MM.1S (cell line): ENCODE measurements around the gene DRD3.

Source experiments
- DNase-seq: peaks from one replicate; pipeline ENCODE4 v3.0.0-alpha.2; 2015
- H2AFZ ChIP-seq: fragments of 300-600 bp; sonication (generic); 2 replicates; pipeline ENCODE4 v1.6.0; 2016; ENCODE audit warnings: antibody characterized with exemption, low read length
- H3F3A ChIP-seq: fragments of 300-600 bp; sonication (generic); 2 replicates; pipeline ENCODE4 v1.6.1; 2016; ENCODE audit warnings: mild to moderate bottlenecking, antibody characterized with exemption, low read length, moderate library complexity, mixed read lengths; ENCODE audit not compliant: insufficient read depth
- H3K27ac ChIP-seq: fragments of 300-600 bp; sonication (generic); 2 replicates; pipeline ENCODE4 v1.5.1; 2016; ENCODE audit warnings: mild to moderate bottlenecking, low read length
- H3K27me3 ChIP-seq: fragments of 300-600 bp; sonication (generic); replicated peaks from 2 replicates; pipeline ENCODE4 v1.6.0; 2016; ENCODE audit warnings: low read length; ENCODE audit not compliant: insufficient read depth
- H3K36me3 ChIP-seq: fragments of 300-600 bp; sonication (generic); replicated peaks from 2 replicates; pipeline ENCODE4 v1.6.1; 2016; ENCODE audit warnings: mild to moderate bottlenecking, low read length, mixed read lengths; ENCODE audit not compliant: insufficient read depth
- H3K4me1 ChIP-seq: fragments of 300-600 bp; sonication (generic); 2 replicates; pipeline ENCODE4 v1.6.1; 2016; ENCODE audit warnings: low read length, mixed read lengths
- H3K4me2 ChIP-seq: fragments of 300-600 bp; sonication (generic); 2 replicates; pipeline ENCODE4 v1.6.0; 2016; ENCODE audit warnings: low read depth, low read length
- H3K4me3 ChIP-seq: fragments of 300-600 bp; sonication (generic); 2 replicates; pipeline ENCODE4 v1.5.1; 2016; ENCODE audit warnings: low read length, mixed read lengths
- H3K79me2 ChIP-seq: fragments of 300-600 bp; sonication (generic); 2 replicates; pipeline ENCODE4 v1.6.1; 2016; ENCODE audit warnings: mixed run types, low read length, mixed read lengths
- H3K9ac ChIP-seq: fragments of 300-600 bp; sonication (generic); 2 replicates; pipeline ENCODE4 v1.6.1; 2016; ENCODE audit warnings: low read length, mixed read lengths
- H3K9me2 ChIP-seq: fragments of 300-600 bp; sonication (generic); replicated peaks from 2 replicates; pipeline ENCODE4 v1.6.1; 2016; ENCODE audit warnings: mild to moderate bottlenecking, low read length, mixed read lengths; ENCODE audit not compliant: insufficient read depth
- H3K9me3 ChIP-seq: fragments of 300-600 bp; sonication (generic); replicated peaks from 2 replicates; pipeline ENCODE4 v1.6.1; 2016; ENCODE audit warnings: mild to moderate bottlenecking, low read length, mixed read lengths; ENCODE audit not compliant: insufficient read depth
- H4K20me1 ChIP-seq: fragments of 300-600 bp; sonication (generic); 2 replicates; pipeline ENCODE4 v1.6.1; 2016; ENCODE audit warnings: mild to moderate bottlenecking, low read length, moderate library complexity, mixed read lengths; ENCODE audit not compliant: insufficient read depth
- CTCF ChIP-seq: fragments of 300-600 bp; sonication (generic); IDR thresholded peaks from 2 replicates; pipeline ENCODE4 v1.5.1; 2016; ENCODE audit warnings: antibody characterized with exemption, low read length, mixed read lengths
- EZH2 ChIP-seq: fragments of 300-600 bp; sonication (generic); optimal IDR thresholded peaks from 2 replicates; pipeline ENCODE3; 2017; ENCODE audit warnings: low read depth, mild to moderate bottlenecking, antibody characterized with exemption, low read length, mixed read lengths
- EZH2phosphoT487 ChIP-seq: fragments of 300-600 bp; sonication (generic); IDR thresholded peaks from 2 replicates; pipeline ENCODE4 v1.6.1; 2018; ENCODE audit warnings: antibody characterized with exemption, low read length

Gene DRD3

DNA sequence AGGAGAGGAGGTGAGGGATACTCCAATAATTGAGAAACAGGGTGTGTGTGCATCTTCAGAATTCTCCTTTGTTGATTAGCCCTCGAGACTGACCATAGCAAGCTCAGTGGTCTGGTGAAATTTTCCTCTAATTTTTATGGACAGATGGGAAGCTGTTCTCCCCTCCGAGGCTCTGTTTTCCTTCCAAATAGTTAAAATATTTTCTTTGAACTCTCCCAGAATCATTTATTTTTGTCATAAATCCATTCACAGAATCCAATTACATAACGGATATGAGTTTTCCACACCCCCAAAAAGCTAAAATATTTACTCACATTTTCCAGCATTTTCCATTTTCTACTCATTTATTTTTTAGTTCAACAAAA lies 85.9 kb downstream of the DRD3 start:
- no peak for TF ChIP-seq EZH2phosphoT487
- no peak for TF ChIP-seq EZH2
- TF ChIP-seq CTCF: no peak
- H3K4me2 ChIP-seq: no peak overlapping the region
- no peak overlapping the region for H2AFZ ChIP-seq

GRCh38 chr3:114092151-114093015 lies 86.5 kb downstream of the DRD3 start:
- Histone ChIP-seq H3K4me3 (no peak overlapping the region), H2AFZ (no peak overlapping the region)

More for the DNA sequence above, 85.9 kb downstream of the DRD3 start:
- Histone ChIP-seq H3K27me3 (no peaks in the 10 kb centered on the region), H3K9ac (no peak overlapping the region), H3K27ac (no peak overlapping the region), H3F3A (no peaks in the 10 kb centered on the region), H3K79me2 (no peaks in the 10 kb centered on the region), H3K9me3 (no peaks in the 10 kb centered on the region), H3K4me3 (no peak overlapping the region), H3K4me1 (no peaks in the 10 kb centered on the region), H3K9me2 (no peaks in the 10 kb centered on the region), H4K20me1 (no peaks in the 10 kb centered on the region), H3K36me3 (no peaks in the 10 kb centered on the region)
- no peak for DNase-seq

DNA sequence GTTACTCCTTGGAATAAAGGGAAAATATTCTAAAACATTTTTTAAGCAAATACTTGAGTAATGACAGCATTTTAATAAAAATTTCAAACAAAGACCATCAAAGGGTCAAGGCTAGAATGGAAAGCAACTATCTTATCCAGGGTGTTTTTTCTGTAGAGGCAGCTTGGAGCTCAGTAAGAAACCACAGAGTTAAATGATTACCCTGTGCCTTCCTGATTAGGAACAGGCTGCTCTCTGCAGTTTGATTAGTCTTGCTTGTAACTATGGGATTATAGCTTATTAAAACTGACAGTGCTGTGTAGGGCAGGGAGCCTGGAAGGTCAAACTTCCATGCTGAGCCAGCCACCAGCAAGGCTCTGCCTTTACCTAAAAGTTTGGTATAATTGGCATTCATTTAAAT lies 89.2 kb downstream of the DRD3 start:
- H4K20me1 ChIP-seq: no peaks in the 10 kb centered on the region
- H3K4me1 ChIP-seq: no peaks in the 10 kb centered on the region
- H3K27ac ChIP-seq: no peak overlapping the region
- H3F3A ChIP-seq: no peaks in the 10 kb centered on the region
- H3K9me2 ChIP-seq: no peaks in the 10 kb centered on the region
- H3K4me2 ChIP-seq: no peak overlapping the region
- no peak overlapping the region for H2AFZ ChIP-seq
- H3K9ac ChIP-seq: no peak overlapping the region
- TF ChIP-seq CTCF: no peak
- no peak for TF ChIP-seq EZH2
- no peak for TF ChIP-seq EZH2phosphoT487
- H3K9me3 ChIP-seq: no peaks in the 10 kb centered on the region
- peaks cover 8% of the 10 kb centered on the region; the same call in 1 of the 2 replicates for H3K36me3 ChIP-seq
- no peaks in the 10 kb centered on the region for H3K79me2 ChIP-seq
- no peaks in the 10 kb centered on the region for H3K27me3 ChIP-seq
- no peak overlapping the region for H3K4me3 ChIP-seq
- DNase-seq: no peak

More at GRCh38 chr3:114092151-114093015, 86.5 kb downstream of the DRD3 start:
- Histone ChIP-seq H3K4me1 (no peaks in the 10 kb centered on the region), H3K9me2 (no peaks in the 10 kb centered on the region), H3K79me2 (no peaks in the 10 kb centered on the region), H3K27me3 (no peaks in the 10 kb centered on the region), H3K27ac (no peak overlapping the region), H3K9me3 (no peaks in the 10 kb centered on the region), H3K36me3 (no peaks in the 10 kb centered on the region), H3K9ac (no peak overlapping the region), H4K20me1 (no peaks in the 10 kb centered on the region), H3F3A (no peaks in the 10 kb centered on the region), H3K4me2 (no peak overlapping the region)
- DNase-seq: no peak
- TF ChIP-seq EZH2: no peak
- no peak for TF ChIP-seq CTCF
- TF ChIP-seq EZH2phosphoT487: no peak
